Choroid plexus epithelial cell (primary cell): ENCODE data around the gene CSNK2A1.

Source experiments
- DNase-seq: peaks from one replicate; pipeline ENCODE4 v3.0.0-alpha.2; 2010; ENCODE audit warnings: low read depth
- H3K4me3 ChIP-seq: 2 replicates; pipeline ENCODE4 v1.5.1; 2011; ENCODE audit warnings: low read depth, mild to moderate bottlenecking, control low read depth, low read length, moderate library complexity
- TF ChIP-seq, protein P1 (sequence below): conservative IDR thresholded peaks from 2 replicates; pipeline ENCODE4 v1.5.1; 2011; ENCODE audit warnings: low read depth, mild to moderate bottlenecking, control low read depth, inconsistent platforms, low read length, moderate library complexity

The CSNK2A1 gene

DNA sequence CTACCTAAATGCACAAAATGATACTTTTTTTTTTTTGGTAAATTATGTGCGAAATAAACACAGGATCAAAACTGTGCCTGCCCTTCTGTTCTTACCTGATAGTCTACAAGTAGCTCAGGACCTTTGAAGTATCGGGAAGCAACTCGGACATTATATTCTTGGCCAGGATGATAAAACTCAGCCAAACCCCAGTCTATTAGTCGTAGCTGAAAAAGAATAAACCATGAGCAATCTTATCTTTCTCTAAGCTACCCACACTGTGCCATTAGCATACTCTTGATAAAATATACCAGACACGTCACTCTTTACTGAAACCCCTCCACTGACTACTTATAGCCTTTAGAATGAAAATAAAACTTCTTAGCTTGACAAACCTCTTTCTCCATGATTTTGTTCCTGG, 51.4 kb downstream of the CSNK2A1 start:
- H3K4me3 ChIP-seq = no peak overlapping the region
- TF ChIP-seq, protein P1, sequence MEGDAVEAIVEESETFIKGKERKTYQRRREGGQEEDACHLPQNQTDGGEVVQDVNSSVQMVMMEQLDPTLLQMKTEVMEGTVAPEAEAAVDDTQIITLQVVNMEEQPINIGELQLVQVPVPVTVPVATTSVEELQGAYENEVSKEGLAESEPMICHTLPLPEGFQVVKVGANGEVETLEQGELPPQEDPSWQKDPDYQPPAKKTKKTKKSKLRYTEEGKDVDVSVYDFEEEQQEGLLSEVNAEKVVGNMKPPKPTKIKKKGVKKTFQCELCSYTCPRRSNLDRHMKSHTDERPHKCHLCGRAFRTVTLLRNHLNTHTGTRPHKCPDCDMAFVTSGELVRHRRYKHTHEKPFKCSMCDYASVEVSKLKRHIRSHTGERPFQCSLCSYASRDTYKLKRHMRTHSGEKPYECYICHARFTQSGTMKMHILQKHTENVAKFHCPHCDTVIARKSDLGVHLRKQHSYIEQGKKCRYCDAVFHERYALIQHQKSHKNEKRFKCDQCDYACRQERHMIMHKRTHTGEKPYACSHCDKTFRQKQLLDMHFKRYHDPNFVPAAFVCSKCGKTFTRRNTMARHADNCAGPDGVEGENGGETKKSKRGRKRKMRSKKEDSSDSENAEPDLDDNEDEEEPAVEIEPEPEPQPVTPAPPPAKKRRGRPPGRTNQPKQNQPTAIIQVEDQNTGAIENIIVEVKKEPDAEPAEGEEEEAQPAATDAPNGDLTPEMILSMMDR = no peak
- no peak for DNase-seq

DNA sequence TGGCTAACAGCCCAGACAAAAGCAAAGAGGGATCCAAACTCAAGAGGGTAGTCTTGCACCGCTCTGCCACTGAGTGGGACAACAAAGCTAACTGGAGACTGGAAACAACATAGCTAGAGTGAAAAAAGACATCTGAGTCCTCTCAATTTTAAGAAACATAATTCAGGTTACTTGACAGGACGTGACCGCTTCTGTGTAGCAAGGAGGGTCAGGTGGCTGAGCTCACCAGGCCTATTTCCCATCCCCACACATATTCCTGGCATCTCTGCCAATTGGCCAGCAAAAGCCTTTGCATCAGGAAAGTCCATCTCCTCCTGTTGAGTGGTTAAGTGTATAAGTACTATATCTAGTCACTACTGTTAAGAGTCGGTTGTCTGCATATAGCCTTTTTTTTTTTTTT, 55.9 kb downstream of the CSNK2A1 start:
- DNase-seq = no peak
- TF ChIP-seq, protein P1 = no peak
- H3K4me3 ChIP-seq = no peak overlapping the region

DNA sequence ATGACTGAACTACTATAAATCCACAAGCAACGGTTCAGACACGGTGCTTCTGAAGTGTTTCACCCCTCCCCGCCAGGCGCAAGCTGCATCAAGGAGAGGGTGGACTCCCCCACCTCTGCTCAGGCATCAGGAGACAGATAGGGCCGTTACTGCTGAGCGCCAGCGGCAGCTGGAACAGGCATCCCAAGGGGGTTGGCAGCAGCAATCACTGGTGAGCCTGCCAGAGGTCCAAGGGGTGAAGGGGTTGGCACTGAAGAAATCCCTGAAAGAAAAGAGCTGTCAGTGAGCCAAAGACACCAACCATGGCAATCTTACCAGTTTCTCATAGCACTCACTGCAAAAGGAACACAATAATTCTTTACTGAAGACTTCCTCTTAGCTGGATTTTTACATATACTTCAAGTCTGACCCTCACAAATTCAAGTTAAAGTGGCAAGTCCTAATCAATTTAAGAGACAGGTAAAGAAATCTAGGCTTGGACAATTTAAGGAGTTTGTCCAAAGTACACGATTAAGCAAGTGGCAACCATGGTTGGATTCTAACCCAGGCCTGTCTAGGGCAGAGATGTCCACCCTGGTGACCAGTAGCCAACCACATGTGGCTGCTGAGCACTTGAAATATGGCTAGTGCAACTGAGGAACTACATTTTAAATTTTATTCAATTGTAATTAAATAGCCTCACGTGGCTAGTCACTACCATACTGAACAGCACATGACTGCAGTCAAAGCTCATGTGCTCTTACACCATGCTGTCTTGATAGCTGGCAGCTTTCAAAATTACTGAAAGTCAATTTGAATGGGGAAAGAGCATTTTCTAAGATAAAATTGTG, 59.6 kb downstream of the CSNK2A1 start:
- H3K4me3 ChIP-seq = no peak overlapping the region
- DNase-seq = no peak
- TF ChIP-seq, protein P1 = no peak

DNA sequence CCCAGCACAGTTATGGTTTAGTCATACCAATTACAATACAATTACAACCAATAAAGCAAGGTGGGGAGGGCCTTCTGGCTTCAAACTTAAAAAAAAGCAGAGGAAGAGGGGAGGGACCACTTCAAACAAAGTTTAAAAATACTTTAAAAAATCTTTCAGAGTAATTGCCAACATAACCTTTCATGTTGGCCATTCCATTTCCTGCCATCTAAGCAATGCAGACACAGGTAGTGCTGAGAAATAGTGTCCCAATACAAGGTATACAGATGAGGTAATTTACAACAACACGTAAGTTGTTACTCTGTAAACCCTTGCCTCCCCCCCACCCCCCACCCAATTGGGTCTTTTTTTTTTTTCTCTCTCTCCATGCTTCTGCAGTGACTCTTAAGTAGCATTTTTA, 62.4 kb downstream of the CSNK2A1 start:
- no peak overlapping the region for H3K4me3 ChIP-seq
- no peak for DNase-seq
- TF ChIP-seq, protein P1 = no peak

DNA sequence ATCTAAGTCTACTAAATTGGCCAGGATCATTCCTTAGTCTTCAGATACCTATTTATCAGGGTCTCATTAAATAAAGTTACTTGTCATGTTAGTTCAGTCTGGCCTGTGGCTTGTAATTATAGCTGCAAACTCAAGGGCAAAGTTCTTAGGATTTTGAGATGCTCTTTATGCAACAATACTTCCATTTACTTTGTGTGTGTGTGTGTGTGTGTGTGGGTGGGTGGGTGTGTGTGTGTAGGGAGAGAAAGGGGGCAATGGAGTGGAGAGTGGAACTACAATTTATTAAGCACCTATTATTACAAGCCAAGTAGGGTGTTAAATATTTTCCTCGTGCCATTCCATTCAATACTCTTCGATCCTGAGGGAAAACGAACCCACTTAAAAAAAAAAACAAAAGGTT, 63.5 kb downstream of the CSNK2A1 start:
- TF ChIP-seq, protein P1 = no peak
- no peak overlapping the region for H3K4me3 ChIP-seq
- no peak for DNase-seq

DNA sequence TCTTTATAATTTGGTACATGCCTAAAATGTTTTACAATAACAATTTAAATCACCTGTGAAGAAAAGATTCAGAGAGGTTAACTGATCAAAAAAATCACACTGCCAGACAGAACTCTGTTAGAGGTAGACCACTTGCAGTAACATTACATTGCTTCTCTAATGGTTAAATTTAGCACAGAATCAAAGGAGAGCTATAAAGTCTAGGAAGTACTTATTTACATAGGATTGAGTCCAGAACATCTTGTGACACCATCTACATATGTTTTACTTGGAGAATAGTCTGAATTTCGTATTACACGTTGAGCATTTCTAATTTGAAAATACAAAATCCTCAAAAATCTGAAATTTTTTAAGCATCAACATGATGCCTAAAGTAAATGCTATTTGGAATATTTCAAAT, 64.1 kb downstream of the CSNK2A1 start:
- H3K4me3 ChIP-seq = no peak overlapping the region
- TF ChIP-seq, protein P1 = no peak
- DNase-seq = peak; percentile 64

DNA sequence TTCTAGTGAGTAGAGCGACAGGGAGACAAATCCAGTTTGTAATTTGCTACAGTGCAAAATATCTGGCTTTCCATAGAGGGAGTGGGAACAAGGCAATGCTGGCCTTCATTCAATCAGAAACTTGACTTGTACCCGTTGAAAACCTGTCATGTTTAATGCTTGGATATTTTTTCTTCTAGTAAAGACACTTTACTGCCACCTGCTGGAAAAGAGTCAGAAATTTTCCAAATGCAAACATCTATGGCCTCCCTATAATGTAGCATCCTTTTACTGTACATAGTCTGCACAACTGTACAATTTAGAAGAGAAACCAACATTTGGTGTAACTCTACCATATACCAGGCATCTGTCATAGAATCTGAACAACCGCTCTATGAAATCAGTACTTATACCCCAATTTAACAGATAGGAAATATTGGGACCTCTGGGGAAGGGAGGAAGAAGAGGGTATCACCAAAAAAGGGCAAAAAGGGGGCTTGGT, 64.6 kb downstream of the CSNK2A1 start:
- peak; percentile 84 for DNase-seq
- TF ChIP-seq, protein P1 = peak; percentile 55
- no peak overlapping the region for H3K4me3 ChIP-seq
